ENCODE measurements around the gene TBCEL.
"Not testable (repeated sequence)": the region's sequence is repeated elsewhere in the genome, so short reads cannot be mapped to it uniquely, and the experiment has no call there.

TBCEL gene

GRCh38 chr11:121029813-121030445, 6.0 kb downstream of the TBCEL start:
- no peak for DNase-seq

GRCh38 chr11:121031167-121031566, 7.3 kb downstream of the TBCEL start:
- DNase-seq, result no peak

GRCh38 chr11:121031648-121032047, 7.7 kb downstream of the TBCEL start:
- DNase-seq, result not testable (repeated sequence)

GRCh38 chr11:121032546-121032945, 8.6 kb downstream of the TBCEL start:
- no peak for DNase-seq

GRCh38 chr11:121033635-121034034, 9.7 kb downstream of the TBCEL start:
- DNase-seq, result no peak

- no peak for DNase-seq
Observed at GRCh38 chr11:121035169-121035755, 11.4 kb downstream of the TBCEL start.

GRCh38 chr11:121035780-121036179, 11.9 kb downstream of the TBCEL start:
- no peak for DNase-seq

- no peak for DNase-seq
Observed at GRCh38 chr11:121037016-121037415, 13.1 kb downstream of the TBCEL start.

GRCh38 chr11:121038648-121039409, 14.9 kb downstream of the TBCEL start:
- DNase-seq, result no peak

- no peak for DNase-seq
Observed at GRCh38 chr11:121039971-121040613, 16.2 kb downstream of the TBCEL start.

- DNase-seq, result no peak
Observed at GRCh38 chr11:121040614-121041002, 16.7 kb downstream of the TBCEL start.

GRCh38 chr11:121041072-121041471, 17.2 kb downstream of the TBCEL start:
- no peak for DNase-seq

GRCh38 chr11:121042296-121042695, 18.4 kb downstream of the TBCEL start:
- DNase-seq, result no peak

GRCh38 chr11:121047926-121048325, 24.0 kb downstream of the TBCEL start:
- no peak for DNase-seq

GRCh38 chr11:121048464-121049233, 24.7 kb downstream of the TBCEL start:
- no peak for DNase-seq

- no peak for DNase-seq
Observed at GRCh38 chr11:121053244-121053643, 29.3 kb downstream of the TBCEL start.

- no peak for DNase-seq
Observed at GRCh38 chr11:121054266-121054665, 30.4 kb downstream of the TBCEL start.

GRCh38 chr11:121055076-121055475, 31.2 kb downstream of the TBCEL start:
- no peak for DNase-seq

GRCh38 chr11:121057922-121058321, 34.0 kb downstream of the TBCEL start:
- no peak for DNase-seq

- no peak for DNase-seq
Observed at GRCh38 chr11:121058941-121059340, 35.0 kb downstream of the TBCEL start.

- no peak for DNase-seq
Observed at GRCh38 chr11:121059605-121060004, 35.7 kb downstream of the TBCEL start.

- no peak for DNase-seq
Observed at GRCh38 chr11:121063728-121064127, 39.8 kb downstream of the TBCEL start.

- no peak for DNase-seq
Observed at GRCh38 chr11:121066623-121067022, 42.7 kb downstream of the TBCEL start.
